Measurements from ENCODE around the gene SSBP4. TPM values are rescaled to one million over a fixed set of nuclear protein-coding genes. Genes with fewer than 3 reads are reported as not detected.

SSBP4 gene
- total RNA-seq, 6 donors from 2014 or later: 52.0 to 157 (median 84.1) TPM

GRCh38 chr19:18389726-18390064 is 29.5 kb upstream of the SSBP4 start:
- Histone ChIP-seq H3K27ac (no peak overlapping the region), H3K4me3 (no peak overlapping the region), H3K27me3 (no peaks in the 10 kb centered on the region), H3K4me1 (peaks cover 15 to 46% (median 37%) of the 10 kb centered on the region in 4 donors), H3K9me3 (no peaks in the 10 kb centered on the region), H3K36me3 (no peaks in the 10 kb centered on the region)
- TF ChIP-seq CTCF (IDR thresholded peaks at IDR 0.05) (no peak), POLR2AphosphoS5 (IDR thresholded peaks at IDR 0.05) (no peak), EP300 (IDR thresholded peaks at IDR 0.05) (no peak), POLR2A (IDR thresholded peaks at IDR 0.05) (no peak)
- ATAC-seq (ENCODE audit: low FRiP score in 2 of 2) (no peak), DNase-seq (no peak)

GRCh38 chr19:18390065-18390907 is 28.9 kb upstream of the SSBP4 start:
- Histone ChIP-seq H3K36me3 (no peaks in the 10 kb centered on the region), H3K9me3 (no peaks in the 10 kb centered on the region)

GRCh38 chr19:18391509-18392075 is 27.6 kb upstream of the SSBP4 start:
- DNase-seq (no peak), ATAC-seq (ENCODE audit: low FRiP score in 2 of 2) (no peak)
- no peaks in the 10 kb centered on the region for H3K27me3 ChIP-seq
- WGBS, 2 donors: 69 to 81% methylated on average over 8 of the region's 9 CpGs
- H3K36me3 ChIP-seq: no peaks in the 10 kb centered on the region
- H3K27ac ChIP-seq: peak overlapping the region in 2 of 4 donors; percentile 73 to 74
- H3K4me3 ChIP-seq: no peak overlapping the region
- peaks cover 5 to 33% (median 25%) of the 10 kb centered on the region in 4 donors for H3K4me1 ChIP-seq
- TF ChIP-seq EP300 (IDR thresholded peaks at IDR 0.05) (no peak), POLR2A (IDR thresholded peaks at IDR 0.05) (no peak), POLR2AphosphoS5 (IDR thresholded peaks at IDR 0.05) (no peak), CTCF (IDR thresholded peaks at IDR 0.05) (no peak)
- no peaks in the 10 kb centered on the region for H3K9me3 ChIP-seq

More at GRCh38 chr19:18390065-18390907, 28.9 kb upstream of the SSBP4 start:
- 77 to 92% methylated on average over 6 of the region's 6 CpGs for WGBS, 2 donors
- TF ChIP-seq POLR2AphosphoS5 (IDR thresholded peaks at IDR 0.05): no peak
- TF ChIP-seq CTCF (IDR thresholded peaks at IDR 0.05): no peak
- TF ChIP-seq EP300 (IDR thresholded peaks at IDR 0.05): no peak
- no peak for TF ChIP-seq POLR2A (IDR thresholded peaks at IDR 0.05)
- DNase-seq (no peak), ATAC-seq (ENCODE audit: low FRiP score in 2 of 2) (no peak)
- no peak overlapping the region for H3K4me3 ChIP-seq
- H3K4me1 ChIP-seq: peaks cover 15 to 46% (median 35%) of the 10 kb centered on the region in 4 donors
- H3K27me3 ChIP-seq: no peaks in the 10 kb centered on the region
- no peak overlapping the region for H3K27ac ChIP-seq

GRCh38 chr19:18392417-18392816 is 26.8 kb upstream of the SSBP4 start:
- Histone ChIP-seq H3K9me3 (no peaks in the 10 kb centered on the region), H3K27me3 (no peaks in the 10 kb centered on the region), H3K27ac (peak overlapping the region; percentile 67 to 75 (median 74)), H3K4me3 (peak overlapping the region in 1 of 4 donors; percentile 52), H3K4me1 (peaks cover 9 to 32% (median 23%) of the 10 kb centered on the region in 4 donors), H3K36me3 (no peaks in the 10 kb centered on the region)
- no peak for TF ChIP-seq POLR2A (IDR thresholded peaks at IDR 0.05)
- TF ChIP-seq POLR2AphosphoS5 (IDR thresholded peaks at IDR 0.05): peak in 1 of 2 donors; percentile 15
- no peak for TF ChIP-seq CTCF (IDR thresholded peaks at IDR 0.05)
- TF ChIP-seq EP300 (IDR thresholded peaks at IDR 0.05): no peak
- DNase-seq (peak in 1 of 2 donors; percentile 91), ATAC-seq (ENCODE audit: low FRiP score in 2 of 2) (peak; percentile 56 to 69)
- 32 to 42% methylated on average over 11 of the region's 11 CpGs for WGBS, 2 donors
